ENCODE data around the gene HAUS3.

Gene HAUS3

GRCh38 chr4:2289955-2290333 is 48.0 kb upstream of the HAUS3 start:
- TF ChIP-seq CREB1 (IDR thresholded peaks at IDR 0.05; ENCODE audit: low read depth) (no peak), TEAD4 (IDR thresholded peaks at IDR 0.05) (no peak), TAF1 (IDR thresholded peaks at IDR 0.05; ENCODE audit: low read depth) (no peak), ZBTB7A (IDR thresholded peaks at IDR 0.05; ENCODE audit: low read depth) (no peak), YY1 (IDR thresholded peaks at IDR 0.05; ENCODE audit: low read depth) (no peak), USF1 (IDR thresholded peaks at IDR 0.05) (no peak), NFIC (IDR thresholded peaks at IDR 0.05) (no peak)
- TF ChIP-seq, protein P1, sequence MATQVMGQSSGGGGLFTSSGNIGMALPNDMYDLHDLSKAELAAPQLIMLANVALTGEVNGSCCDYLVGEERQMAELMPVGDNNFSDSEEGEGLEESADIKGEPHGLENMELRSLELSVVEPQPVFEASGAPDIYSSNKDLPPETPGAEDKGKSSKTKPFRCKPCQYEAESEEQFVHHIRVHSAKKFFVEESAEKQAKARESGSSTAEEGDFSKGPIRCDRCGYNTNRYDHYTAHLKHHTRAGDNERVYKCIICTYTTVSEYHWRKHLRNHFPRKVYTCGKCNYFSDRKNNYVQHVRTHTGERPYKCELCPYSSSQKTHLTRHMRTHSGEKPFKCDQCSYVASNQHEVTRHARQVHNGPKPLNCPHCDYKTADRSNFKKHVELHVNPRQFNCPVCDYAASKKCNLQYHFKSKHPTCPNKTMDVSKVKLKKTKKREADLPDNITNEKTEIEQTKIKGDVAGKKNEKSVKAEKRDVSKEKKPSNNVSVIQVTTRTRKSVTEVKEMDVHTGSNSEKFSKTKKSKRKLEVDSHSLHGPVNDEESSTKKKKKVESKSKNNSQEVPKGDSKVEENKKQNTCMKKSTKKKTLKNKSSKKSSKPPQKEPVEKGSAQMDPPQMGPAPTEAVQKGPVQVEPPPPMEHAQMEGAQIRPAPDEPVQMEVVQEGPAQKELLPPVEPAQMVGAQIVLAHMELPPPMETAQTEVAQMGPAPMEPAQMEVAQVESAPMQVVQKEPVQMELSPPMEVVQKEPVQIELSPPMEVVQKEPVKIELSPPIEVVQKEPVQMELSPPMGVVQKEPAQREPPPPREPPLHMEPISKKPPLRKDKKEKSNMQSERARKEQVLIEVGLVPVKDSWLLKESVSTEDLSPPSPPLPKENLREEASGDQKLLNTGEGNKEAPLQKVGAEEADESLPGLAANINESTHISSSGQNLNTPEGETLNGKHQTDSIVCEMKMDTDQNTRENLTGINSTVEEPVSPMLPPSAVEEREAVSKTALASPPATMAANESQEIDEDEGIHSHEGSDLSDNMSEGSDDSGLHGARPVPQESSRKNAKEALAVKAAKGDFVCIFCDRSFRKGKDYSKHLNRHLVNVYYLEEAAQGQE (IDR thresholded peaks at IDR 0.05; ENCODE audit: low read depth) = no peak

GRCh38 chr4:2289311-2289954 is 47.5 kb upstream of the HAUS3 start:
- TF ChIP-seq NFIC (IDR thresholded peaks at IDR 0.05) = no peak
- TF ChIP-seq, protein P1 (IDR thresholded peaks at IDR 0.05; ENCODE audit: low read depth) = no peak
- TF ChIP-seq EP300 (IDR thresholded peaks at IDR 0.05; ENCODE audit: borderline replicate concordance) = no peak
- TF ChIP-seq ZBTB7A (IDR thresholded peaks at IDR 0.05; ENCODE audit: low read depth) = no peak
- no peak for TF ChIP-seq RAD21 (IDR thresholded peaks at IDR 0.05; ENCODE audit: low read depth)
- no peak for TF ChIP-seq TAF1 (IDR thresholded peaks at IDR 0.05; ENCODE audit: low read depth)
- no peak for TF ChIP-seq TCF12 (IDR thresholded peaks at IDR 0.05; ENCODE audit: low read depth)
- no peak for TF ChIP-seq FOXM1 (IDR thresholded peaks at IDR 0.05; ENCODE audit: borderline replicate concordance, low read depth)
- no peak for TF ChIP-seq YY1 (IDR thresholded peaks at IDR 0.05; ENCODE audit: low read depth)
- no peak for TF ChIP-seq EGR1 (IDR thresholded peaks at IDR 0.05)
- TF ChIP-seq TEAD4 (IDR thresholded peaks at IDR 0.05) = no peak
- no peak for TF ChIP-seq USF1 (IDR thresholded peaks at IDR 0.05)
- TF ChIP-seq MAX (IDR thresholded peaks at IDR 0.05) = no peak
- no peak for TF ChIP-seq CREB1 (IDR thresholded peaks at IDR 0.05; ENCODE audit: low read depth)
- TF ChIP-seq CEBPB (IDR thresholded peaks at IDR 0.05) = no peak

GRCh38 chr4:2288051-2288541 is 46.2 kb upstream of the HAUS3 start:
- TF ChIP-seq TCF12 (IDR thresholded peaks at IDR 0.05; ENCODE audit: low read depth) = no peak
- TF ChIP-seq EGR1 (IDR thresholded peaks at IDR 0.05) = no peak
- no peak for TF ChIP-seq EP300 (IDR thresholded peaks at IDR 0.05; ENCODE audit: borderline replicate concordance)
- TF ChIP-seq FOXM1 (IDR thresholded peaks at IDR 0.05; ENCODE audit: borderline replicate concordance, low read depth) = no peak
- TF ChIP-seq TEAD4 (IDR thresholded peaks at IDR 0.05) = no peak

DNA sequence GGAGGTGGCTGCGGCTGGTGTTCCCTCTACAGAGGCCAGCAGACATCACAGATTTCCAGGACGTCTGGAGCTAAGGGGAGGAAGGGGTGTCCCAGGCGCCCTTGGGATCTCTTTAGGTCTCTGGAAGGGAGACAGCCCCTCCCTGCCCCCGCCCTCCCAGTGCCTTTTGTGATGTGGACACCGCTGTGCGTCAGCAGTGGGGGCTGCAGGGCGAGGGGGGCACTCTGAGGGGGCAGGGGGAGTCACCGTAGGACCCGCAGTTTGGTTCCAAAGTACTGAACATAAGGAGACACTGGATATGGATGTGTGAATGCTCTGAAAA is 45.6 kb upstream of the HAUS3 start:
- TF ChIP-seq CEBPB (IDR thresholded peaks at IDR 0.05) (no peak), NFIC (IDR thresholded peaks at IDR 0.05) (no peak), TCF12 (IDR thresholded peaks at IDR 0.05; ENCODE audit: low read depth) (no peak)

DNA sequence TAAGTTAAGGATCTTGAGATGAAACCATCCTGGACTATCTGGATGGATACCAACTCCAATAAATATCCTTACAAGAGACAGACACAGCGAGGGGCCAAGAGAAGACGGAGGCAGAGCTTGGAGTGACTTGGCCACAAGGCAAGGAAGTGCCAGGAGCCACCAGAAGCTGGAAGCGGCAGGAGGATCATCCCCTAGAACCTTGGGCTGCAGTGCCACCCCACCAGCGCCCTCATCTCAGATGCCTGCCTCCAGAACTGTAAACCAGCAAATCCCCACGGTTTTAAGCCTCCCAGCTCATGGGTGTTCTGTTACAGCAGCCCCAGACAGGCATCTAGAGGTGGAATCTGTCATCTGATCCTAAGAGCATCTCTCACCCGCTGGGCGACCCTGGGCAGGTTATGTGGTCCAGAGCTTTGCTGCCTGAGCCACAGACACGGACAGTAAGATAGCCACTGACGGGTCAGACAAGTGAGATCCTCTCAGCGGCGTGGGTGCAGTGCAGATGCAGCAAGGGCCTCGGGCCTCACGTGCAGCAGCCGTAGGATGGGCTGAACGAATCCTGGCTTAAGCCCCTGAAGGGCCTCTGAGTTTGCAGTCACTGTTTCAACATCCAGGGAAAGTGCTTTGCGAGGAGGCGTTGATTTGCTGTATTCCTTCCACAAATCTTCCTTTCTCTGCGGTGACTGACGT is 45.1 kb upstream of the HAUS3 start:
- TF ChIP-seq TAF1 (IDR thresholded peaks at IDR 0.05; ENCODE audit: low read depth) (no peak), RAD21 (IDR thresholded peaks at IDR 0.05; ENCODE audit: low read depth) (peak; percentile 2; the same call in 1 of the 2 replicates), TCF12 (IDR thresholded peaks at IDR 0.05; ENCODE audit: low read depth) (no peak)

DNA sequence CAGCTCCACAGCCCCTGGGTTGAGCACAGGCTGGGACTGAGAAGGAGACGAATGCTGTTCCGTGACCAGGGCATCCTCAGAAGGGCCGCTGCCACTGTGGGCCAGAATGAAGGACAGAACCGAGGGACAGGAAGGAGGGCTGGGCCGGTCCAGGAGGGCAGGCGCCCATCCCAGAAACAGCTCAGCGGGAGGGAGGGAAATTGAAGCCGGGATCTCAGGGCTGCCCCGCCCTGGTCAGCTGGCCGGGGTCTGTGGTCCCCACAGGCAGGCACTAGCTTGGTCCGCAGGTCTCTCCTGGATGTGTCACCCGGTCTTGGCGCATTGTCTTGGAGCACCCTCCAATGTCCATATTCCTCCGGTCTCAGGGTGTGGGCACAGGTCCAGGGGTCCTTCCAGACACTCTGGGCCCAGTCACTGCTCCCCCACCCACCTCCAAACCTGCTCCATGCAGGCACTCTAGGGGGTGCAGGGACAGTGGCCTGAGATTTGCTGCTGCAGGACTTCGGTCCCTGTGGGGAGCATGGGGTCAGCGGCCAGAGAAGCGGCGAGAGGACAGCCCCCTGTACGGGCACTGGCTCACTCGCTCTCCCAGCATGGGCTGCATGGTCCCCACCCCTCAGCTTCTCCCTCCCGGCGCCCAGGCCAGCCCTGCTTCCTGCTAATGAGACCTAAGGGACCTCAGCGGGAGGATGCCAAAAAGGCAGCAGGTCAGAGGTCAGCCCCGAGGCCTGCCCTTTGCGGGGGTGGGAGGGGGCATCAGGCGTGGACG is 43.9 kb upstream of the HAUS3 start:
- TF ChIP-seq, protein P1 (IDR thresholded peaks at IDR 0.05; ENCODE audit: low read depth) = no peak
- no peak for TF ChIP-seq CEBPB (IDR thresholded peaks at IDR 0.05)
- TF ChIP-seq NFIC (IDR thresholded peaks at IDR 0.05) = no peak
- TF ChIP-seq EP300 (IDR thresholded peaks at IDR 0.05; ENCODE audit: borderline replicate concordance) = no peak
- no peak for TF ChIP-seq YY1 (IDR thresholded peaks at IDR 0.05; ENCODE audit: low read depth)
- no peak for TF ChIP-seq USF1 (IDR thresholded peaks at IDR 0.05)
- TF ChIP-seq ZBTB7A (IDR thresholded peaks at IDR 0.05; ENCODE audit: low read depth) = no peak
- TF ChIP-seq TCF12 (IDR thresholded peaks at IDR 0.05; ENCODE audit: low read depth) = no peak
- no peak for TF ChIP-seq TAF1 (IDR thresholded peaks at IDR 0.05; ENCODE audit: low read depth)
- TF ChIP-seq MAX (IDR thresholded peaks at IDR 0.05) = no peak
- no peak for TF ChIP-seq RAD21 (IDR thresholded peaks at IDR 0.05; ENCODE audit: low read depth)
- no peak for TF ChIP-seq CREB1 (IDR thresholded peaks at IDR 0.05; ENCODE audit: low read depth)
- no peak for TF ChIP-seq EGR1 (IDR thresholded peaks at IDR 0.05)
- no peak for TF ChIP-seq TEAD4 (IDR thresholded peaks at IDR 0.05)
- TF ChIP-seq FOXM1 (IDR thresholded peaks at IDR 0.05; ENCODE audit: borderline replicate concordance, low read depth) = no peak

Measured in Ishikawa (cell line).